Hematopoietic multipotent progenitor cell (in vitro differentiated cells): ENCODE measurements around the gene CCDC141. TPM values are rescaled to one million over a fixed set of nuclear protein-coding genes. Genes with fewer than 3 reads are reported as not detected.

ENCODE experiments used
- DNase-seq, 3 donors: peaks; one replicate each; pipeline ENCODE4 v3.0.0-alpha.2; 2011 to 2015; ENCODE audit warnings: low read depth in 2 of 3, low spot score in 2 of 3
- total RNA-seq: library from RNA; depleted of rRNA; stranded (reverse); fragments of >200 nt; gene quantifications from one replicate; pipeline ENCODE4 v1.2.3, GENCODE V29; 2012

Gene CCDC141
- total RNA-seq, 1 donor = 0.54 TPM

GRCh38 chr2:178800510-178800909 is 249.4 kb downstream of the CCDC141 start:
- DNase-seq = no peak

DNA sequence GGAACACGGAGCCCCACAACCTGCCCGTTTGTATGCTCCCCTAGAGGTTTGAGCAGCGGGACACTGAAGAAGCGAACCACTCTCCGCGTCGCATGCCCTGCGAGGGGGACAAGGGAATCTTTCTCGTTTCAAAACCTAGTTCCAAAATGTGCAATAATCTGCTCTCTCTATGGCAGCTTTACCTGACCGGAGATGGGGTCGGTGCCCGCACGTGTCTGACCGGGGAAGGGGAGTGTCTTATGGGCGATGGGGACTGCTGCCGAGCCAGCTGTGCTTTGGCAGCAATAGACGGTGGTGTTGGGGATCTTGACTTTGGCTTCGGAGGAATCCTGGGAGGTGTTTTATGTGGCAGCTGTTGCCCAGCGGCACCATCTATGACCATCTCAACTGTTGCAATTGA is 250.6 kb downstream of the CCDC141 start:
- no peak for DNase-seq

DNA sequence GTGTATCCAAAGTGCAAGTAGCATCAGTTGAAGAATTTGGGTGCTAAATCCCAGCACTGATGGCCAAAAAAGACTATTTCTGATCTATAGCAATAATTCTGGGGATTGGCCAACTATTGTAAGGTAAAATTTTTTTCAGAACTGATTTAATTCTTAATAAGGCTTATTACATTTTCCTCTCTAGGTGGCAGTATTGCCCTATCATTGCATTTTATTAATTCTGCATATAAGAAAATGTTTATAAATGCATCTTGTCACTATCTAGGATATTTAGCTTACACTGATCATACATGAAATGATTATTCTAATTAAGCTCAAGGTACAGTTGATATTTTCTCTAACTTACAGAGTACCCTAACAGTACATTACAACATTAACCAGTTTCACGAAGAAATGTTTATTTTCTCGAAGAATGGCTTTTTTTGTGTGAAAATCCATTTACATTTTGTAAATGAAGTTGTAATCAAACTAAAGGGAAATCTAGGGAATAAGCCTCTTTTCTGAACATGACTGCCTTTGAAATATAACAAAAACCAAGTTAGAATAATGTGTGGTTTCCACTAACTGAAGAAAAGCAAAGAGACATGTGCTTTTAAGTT is 253.8 kb downstream of the CCDC141 start:
- DNase-seq = peak in 2 of 3 donors; percentile 24 to 73

GRCh38 chr2:178787934-178788333 is 262.0 kb downstream of the CCDC141 start:
- DNase-seq = no peak

- no peak for DNase-seq
These were observed 262.8 kb downstream of the CCDC141 start for GRCh38 chr2:178787155-178787554.

GRCh38 chr2:178783889-178784288 is 266.0 kb downstream of the CCDC141 start:
- no peak for DNase-seq

DNA sequence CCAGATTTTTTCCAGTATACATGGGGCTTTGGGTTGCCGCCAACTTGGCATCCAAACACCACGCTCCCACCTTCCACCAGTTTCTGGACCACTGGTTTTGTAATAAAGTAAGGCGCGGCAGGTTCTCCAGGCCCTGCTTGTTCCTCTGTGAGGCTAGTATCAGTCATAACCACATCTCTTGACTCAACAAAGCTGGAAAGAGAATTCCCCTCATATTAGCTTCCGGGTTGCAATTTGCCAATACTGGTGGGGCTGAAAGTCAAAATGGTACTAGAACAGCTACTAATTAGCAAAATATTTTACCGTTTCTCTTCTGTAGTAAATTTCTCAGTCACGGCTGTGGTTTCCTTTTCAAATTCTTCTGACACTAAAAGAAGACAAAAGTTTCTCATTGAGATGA is 267.7 kb downstream of the CCDC141 start:
- no peak for DNase-seq

Other genes with a start within 250 kb of the CCDC141 start
- gene TTN, start 242.7 kb downstream of the CCDC141 start, total RNA-seq = 1.1 TPM
- 4.3 TPM for gene SESTD1, start 214.7 kb upstream of the CCDC141 start, total RNA-seq